ENCODE measurements around the gene SLK.

SLK gene

DNA sequence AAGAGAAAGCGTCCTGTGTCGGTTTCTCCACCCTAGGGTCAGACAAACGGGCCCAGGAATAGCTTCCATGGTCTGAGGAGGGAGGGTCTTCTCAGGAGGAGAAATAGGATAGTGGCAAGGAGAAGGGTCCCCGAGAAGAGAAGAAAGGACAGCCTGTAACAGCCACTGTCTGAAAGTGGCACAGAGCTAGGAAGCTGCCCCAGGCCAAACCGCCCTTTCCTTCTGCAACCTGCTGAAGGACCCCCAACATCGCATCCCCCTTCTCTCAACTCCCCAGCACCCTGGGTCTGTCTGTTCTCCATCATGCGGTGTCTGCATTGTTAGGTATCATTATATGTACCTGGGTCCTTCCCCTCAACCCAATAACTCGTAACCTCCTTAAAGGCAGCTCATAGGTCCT is 71.6 kb downstream of the SLK start:
- no peaks in the 10 kb centered on the region for H3K36me3 ChIP-seq (ENCODE audit: insufficient read depth, low read length)
- no peak overlapping the region for H3K9ac ChIP-seq (ENCODE audit: low read depth, low read length)
- no peaks in the 10 kb centered on the region; the same call in 1 of the 2 replicates for H3K4me1 ChIP-seq (ENCODE audit: insufficient read depth, low read length)
- no peaks in the 10 kb centered on the region for H3K9me3 ChIP-seq (ENCODE audit: control insufficient read depth, insufficient read depth, low read length)

DNA sequence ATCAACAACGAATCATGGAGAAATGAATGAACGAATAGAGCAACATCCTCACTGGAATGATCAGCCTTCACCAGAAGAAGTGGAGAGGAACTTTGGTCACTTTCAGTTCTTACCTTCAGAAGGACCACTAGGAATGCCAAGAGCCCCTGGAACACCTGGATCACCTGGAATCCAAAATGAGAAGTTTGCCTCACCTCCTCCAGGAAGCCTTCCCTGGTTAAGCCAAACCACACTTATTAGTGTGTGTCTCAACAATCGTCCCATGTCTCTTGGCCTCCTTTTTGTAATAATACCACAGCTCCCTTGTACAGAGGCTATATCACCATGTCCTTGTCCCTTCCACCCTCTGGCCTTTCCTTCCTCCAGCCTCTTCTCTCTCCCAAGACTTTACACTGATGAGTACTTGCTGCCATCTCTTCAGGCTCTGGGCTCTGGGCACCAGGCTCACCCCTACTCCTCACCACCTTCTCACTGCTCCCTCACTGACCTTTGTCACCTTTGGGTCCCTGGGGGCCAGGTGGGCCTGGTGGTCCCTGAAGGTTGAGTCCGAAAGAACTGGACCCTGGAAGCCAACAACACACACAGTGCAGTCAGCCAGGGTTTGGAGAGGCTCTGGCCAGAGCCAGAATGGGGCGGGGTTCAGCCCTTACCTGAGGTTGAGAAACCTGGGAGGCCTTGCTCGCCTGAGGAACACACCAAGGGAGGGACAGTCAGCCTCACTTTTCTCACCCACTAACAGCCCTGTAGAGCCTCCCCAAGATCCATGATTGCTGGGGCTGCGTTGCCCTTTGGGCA is 72.2 kb downstream of the SLK start:
- H3K9ac ChIP-seq (ENCODE audit: low read depth, low read length), result no peak overlapping the region
- no peaks in the 10 kb centered on the region for H3K9me3 ChIP-seq (ENCODE audit: control insufficient read depth, insufficient read depth, low read length)
- no peaks in the 10 kb centered on the region for H3K36me3 ChIP-seq (ENCODE audit: insufficient read depth, low read length)
- H3K4me1 ChIP-seq (ENCODE audit: insufficient read depth, low read length), result no peaks in the 10 kb centered on the region

DNA sequence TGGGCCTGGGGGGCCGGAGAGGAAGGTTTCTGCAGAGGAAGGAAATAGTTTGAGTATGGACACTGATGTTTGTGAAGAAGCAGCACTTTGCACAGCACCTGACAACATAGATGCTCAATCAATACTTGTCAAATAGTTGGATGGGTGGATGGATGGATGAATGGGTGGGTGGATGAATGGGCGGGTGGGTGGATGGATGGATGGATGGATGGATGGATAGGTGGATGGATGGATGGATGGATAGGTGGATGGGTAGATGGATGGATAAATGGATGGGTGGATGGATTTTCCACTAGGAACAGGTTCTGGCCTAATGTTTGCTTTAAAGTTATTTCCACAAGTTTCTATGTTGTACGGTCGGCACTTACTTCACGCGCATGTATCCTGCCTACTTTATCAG is 73.4 kb downstream of the SLK start:
- Histone ChIP-seq H3K36me3 (ENCODE audit: insufficient read depth, low read length) (no peaks in the 10 kb centered on the region), H3K9me3 (ENCODE audit: control insufficient read depth, insufficient read depth, low read length) (no peaks in the 10 kb centered on the region), H3K4me1 (ENCODE audit: insufficient read depth, low read length) (no peaks in the 10 kb centered on the region), H3K9ac (ENCODE audit: low read depth, low read length) (no peak overlapping the region)

DNA sequence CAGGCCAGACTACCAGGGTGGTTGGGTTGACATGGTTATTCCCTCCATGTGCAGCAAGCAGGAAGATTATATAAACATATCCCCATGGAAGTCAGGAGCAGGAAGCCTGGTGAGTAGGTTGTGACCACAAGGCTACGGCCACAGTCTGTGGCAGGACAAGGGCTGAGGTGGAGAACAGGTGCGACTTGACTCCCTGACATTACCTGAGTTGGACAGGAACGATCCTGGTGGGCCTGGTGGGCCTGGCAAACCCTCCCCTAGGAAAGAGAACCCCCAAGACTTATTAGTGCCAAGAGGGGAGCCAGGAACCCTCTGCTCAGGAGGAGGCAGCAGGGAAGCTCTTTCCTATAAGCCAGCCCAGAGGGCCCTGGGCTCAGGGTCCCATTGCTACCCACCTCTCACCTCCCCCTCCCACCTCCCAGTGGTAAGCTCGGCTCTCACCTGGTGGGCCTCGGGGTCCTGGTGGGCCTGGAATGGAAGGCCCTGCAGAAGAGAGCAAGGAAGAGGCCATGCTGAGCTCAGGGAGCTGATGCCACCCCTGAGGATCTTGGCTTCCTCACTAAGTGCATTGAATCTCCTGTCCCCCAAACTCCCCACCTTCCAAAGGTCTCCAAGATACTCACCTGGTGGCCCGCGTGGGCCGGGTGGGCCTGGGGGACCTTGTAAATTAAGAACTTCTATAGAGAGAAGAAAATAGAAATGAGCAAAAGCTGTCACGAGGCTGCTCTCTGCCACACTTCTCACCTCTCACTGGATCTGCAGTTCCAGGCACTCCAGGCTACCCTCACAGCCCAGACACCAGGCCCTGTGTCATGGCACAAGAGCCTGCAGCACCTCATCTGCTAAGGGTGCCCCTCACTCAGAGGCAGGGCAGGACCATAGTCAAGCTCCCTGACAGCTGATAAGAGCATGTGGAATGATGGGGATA is 74.2 kb downstream of the SLK start:
- Histone ChIP-seq H3K36me3 (ENCODE audit: insufficient read depth, low read length) (no peaks in the 10 kb centered on the region), H3K4me1 (ENCODE audit: insufficient read depth, low read length) (no peaks in the 10 kb centered on the region; the same call in 1 of the 2 replicates), H3K9ac (ENCODE audit: low read depth, low read length) (no peak overlapping the region), H3K9me3 (ENCODE audit: control insufficient read depth, insufficient read depth, low read length) (no peaks in the 10 kb centered on the region)

DNA sequence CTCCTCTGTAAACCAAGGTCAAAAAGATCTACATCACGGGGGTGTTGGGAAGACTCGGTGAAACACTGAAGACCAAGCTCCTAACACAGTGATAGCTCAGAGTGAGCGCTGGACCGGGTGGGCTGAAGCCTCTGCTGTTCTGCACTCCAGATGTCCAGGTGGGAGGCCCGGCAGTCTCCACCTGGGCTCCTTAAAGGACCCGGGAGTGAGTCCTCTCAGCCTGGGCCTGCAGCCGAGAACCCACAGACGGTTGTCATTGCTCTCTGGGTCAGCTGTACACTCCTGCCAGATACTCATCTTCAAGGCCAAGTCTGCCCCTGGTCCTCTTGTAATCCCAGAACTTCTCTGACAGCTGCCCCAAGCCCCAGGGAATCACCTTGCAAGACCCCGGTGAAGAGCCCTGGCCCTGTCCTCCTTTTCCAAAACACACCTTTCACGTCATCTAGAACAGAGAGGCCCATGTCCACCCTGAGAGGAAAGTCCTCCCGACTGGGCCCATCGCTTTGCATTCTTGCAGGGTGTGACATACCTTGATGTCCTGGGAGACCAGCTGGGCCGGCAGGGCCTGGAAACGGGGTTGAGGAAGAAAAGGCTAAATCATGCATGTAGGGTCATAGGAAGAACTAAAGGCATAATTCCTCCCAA is 75.1 kb downstream of the SLK start:
- H3K9ac ChIP-seq (ENCODE audit: low read depth, low read length), result no peak overlapping the region
- no peaks in the 10 kb centered on the region for H3K9me3 ChIP-seq (ENCODE audit: control insufficient read depth, insufficient read depth, low read length)
- H3K4me1 ChIP-seq (ENCODE audit: insufficient read depth, low read length), result no peaks in the 10 kb centered on the region; the same call in 1 of the 2 replicates
- H3K36me3 ChIP-seq (ENCODE audit: insufficient read depth, low read length), result no peaks in the 10 kb centered on the region

DNA sequence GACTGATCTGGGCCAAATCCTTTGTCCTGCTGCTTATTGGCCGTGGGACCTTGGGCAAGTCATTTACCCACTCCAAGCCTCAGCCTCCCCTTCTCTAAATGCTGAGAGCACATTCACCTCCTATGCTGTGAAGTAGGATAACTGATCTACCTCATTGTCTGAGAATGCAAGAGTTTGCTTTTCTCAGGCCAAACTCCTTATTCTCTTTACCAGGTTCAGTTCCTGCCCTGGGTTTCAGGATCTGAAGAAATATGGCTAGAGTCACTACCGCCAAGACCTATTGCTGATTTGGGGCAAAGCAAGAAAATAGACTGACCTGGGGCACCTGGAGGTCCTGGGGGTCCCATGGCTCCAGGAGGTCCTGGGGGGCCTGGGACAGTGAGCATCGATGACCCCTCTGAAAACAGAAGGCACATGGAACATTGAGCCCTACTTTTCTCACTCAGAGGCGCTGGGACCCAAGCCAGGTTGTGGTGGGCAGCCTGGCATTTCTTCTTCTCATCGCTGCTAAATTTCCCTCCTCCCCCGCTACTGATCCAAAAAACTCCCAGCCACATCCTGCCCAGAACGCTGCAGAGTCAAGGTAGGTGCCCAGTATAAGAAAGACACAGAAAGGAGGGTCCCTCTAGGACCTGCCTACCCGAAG is 76.4 kb downstream of the SLK start:
- Histone ChIP-seq H3K4me1 (ENCODE audit: insufficient read depth, low read length) (no peaks in the 10 kb centered on the region; the same call in 1 of the 2 replicates), H3K9me3 (ENCODE audit: control insufficient read depth, insufficient read depth, low read length) (no peaks in the 10 kb centered on the region), H3K9ac (ENCODE audit: low read depth, low read length) (no peak overlapping the region), H3K36me3 (ENCODE audit: insufficient read depth, low read length) (no peaks in the 10 kb centered on the region)

DNA sequence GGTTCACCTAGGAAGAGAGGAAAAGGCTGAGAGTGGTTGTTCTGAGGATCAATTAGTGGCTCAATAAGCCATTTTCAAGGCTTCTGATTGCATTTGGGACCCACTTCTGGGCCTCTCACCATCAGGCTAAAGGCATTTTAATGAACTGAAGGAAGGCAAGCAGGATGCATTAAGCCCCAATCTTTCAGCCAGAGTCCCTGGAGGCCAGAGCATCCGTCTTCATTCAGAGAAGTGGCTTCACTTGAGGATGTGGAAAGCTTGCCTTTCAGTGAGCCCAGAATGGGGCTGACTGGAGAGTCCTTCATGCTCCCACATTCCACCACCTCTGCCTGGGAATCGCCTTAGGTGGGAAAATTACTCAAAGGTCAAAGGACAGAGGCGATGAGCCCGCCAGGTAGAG is 76.9 kb downstream of the SLK start:
- Histone ChIP-seq H3K9ac (ENCODE audit: low read depth, low read length) (no peak overlapping the region), H3K36me3 (ENCODE audit: insufficient read depth, low read length) (no peaks in the 10 kb centered on the region), H3K4me1 (ENCODE audit: insufficient read depth, low read length) (no peaks in the 10 kb centered on the region; the same call in 1 of the 2 replicates), H3K9me3 (ENCODE audit: control insufficient read depth, insufficient read depth, low read length) (no peaks in the 10 kb centered on the region)

DNA sequence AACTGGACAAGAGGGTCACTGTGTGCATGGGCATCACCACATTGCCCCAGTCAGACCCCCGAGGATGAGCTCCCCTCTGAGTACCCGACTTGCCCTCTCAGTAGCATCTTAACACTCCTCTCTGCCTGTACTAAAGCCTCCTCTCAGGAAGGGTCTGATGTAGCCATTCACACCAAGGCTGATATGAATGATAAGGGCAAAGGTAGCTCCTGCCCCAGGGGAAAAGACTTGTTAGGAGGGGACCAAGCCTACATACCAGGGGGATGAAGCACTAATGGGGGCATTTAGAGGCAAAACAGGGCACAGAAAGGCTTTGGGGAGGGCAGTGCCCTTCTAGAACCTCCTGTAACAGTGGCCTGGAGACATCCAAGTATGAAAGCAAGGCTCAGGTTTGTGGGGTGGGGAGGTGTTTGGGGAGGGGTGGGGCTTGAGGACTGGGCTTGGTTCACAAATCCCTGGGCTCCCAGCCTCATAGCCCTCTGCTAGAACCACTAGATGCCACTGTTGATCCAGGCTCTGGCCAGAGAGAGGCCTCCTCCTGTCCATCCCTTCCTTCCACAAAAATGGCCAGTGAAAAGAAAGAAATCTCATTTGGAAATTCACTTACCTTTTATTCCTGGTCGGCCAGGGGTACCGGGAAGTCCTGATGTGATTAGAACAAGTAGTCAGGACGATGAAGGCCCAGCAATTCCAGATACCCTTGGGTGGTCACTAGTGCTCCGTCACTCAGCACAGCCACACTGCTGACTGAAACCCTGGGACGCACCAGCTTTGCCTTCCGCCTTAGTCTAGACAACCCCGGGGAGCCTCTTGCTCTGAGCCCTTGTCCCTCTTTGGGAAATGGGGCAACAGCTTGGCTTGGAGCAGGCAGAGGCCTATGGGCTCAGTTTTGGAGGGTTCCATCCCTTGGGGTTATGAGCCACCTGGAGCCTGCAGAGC is 78.5 kb downstream of the SLK start:
- no peaks in the 10 kb centered on the region for H3K36me3 ChIP-seq (ENCODE audit: insufficient read depth, low read length)
- no peaks in the 10 kb centered on the region; the same call in 1 of the 2 replicates for H3K4me1 ChIP-seq (ENCODE audit: insufficient read depth, low read length)
- H3K9me3 ChIP-seq (ENCODE audit: control insufficient read depth, insufficient read depth, low read length), result no peaks in the 10 kb centered on the region
- no peak overlapping the region for H3K9ac ChIP-seq (ENCODE audit: low read depth, low read length)

DNA sequence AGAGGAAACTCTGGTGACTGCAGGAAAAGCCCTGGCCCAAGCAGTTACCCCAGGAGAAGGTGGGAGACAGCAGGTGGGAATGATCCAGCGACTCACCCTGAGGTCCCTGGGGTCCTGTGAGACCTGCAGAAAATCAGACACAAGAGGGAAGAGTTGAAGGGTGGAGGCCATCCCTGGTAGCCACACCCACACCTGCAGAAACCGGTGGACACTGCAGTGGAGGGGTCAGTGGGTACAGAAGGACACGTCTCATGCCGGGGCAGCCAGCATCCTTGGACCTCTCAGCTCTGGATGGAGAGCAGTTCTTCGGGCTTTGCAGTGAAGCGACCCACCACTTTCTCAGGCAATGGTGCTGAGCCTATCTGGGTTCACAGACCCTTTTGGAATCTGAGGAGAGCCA is 79.7 kb downstream of the SLK start:
- Histone ChIP-seq H3K36me3 (ENCODE audit: insufficient read depth, low read length) (no peaks in the 10 kb centered on the region), H3K9ac (ENCODE audit: low read depth, low read length) (no peak overlapping the region), H3K4me1 (ENCODE audit: insufficient read depth, low read length) (no peaks in the 10 kb centered on the region; the same call in 1 of the 2 replicates), H3K9me3 (ENCODE audit: control insufficient read depth, insufficient read depth, low read length) (no peaks in the 10 kb centered on the region)

DNA sequence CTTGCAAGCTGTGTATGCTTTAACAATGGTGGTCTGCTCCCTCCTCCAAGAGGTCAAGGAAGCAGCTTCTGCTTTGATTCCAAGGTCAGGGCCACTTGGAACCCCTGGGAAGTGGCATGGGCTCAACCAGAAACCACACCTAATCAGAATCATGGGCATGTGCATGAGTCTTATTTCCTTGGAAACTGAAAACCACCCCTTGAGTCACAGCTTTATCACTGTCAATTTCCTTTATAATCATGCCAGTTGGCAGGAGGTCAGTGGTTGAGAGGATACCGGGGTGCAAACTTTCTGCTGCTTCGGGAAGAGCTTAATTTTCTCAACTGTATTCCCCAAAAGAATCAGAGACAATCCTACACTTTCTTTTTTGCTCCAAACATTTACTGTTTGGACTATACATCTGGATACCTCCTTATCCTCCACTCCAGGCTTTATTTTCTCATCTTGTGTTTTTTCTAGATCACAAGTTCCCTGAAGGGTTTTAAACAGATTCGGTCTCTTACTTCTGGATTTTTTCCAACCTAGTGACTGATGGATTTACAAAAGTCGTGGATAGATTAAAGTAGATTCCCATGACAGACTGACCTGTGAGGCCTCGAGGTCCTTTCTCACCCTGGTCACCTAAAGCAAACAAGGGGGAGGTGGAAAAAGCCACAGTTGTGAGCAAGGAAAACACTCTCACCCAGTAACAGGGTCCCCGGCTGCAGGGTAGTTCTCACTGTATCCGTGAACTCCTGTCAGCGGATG is 82.7 kb downstream of the SLK start:
- peaks cover 3% of the 10 kb centered on the region for H3K4me1 ChIP-seq (ENCODE audit: insufficient read depth, low read length)
- H3K36me3 ChIP-seq (ENCODE audit: insufficient read depth, low read length), result no peaks in the 10 kb centered on the region
- H3K9me3 ChIP-seq (ENCODE audit: control insufficient read depth, insufficient read depth, low read length), result no peaks in the 10 kb centered on the region
- no peak overlapping the region for H3K9ac ChIP-seq (ENCODE audit: low read depth, low read length)

DNA sequence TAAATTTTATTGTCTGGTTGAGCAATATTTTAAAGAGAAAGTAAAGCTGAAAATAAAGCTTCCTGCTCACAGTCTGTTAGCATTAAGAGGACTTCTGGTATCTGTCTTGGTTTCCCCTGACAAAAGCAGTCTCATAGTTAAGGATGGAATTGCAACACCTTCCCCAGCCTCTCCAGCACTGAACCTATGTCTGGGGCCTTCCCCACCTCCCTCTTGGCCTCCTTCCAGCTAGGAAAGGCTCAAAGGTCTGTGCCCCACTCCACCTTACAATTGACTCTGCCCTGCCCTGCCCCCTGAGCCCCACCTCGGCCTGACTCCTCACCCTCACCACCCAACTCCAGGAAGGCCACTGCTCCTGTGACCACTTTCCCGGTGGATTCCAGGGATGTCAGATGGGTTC is 85.5 kb downstream of the SLK start:
- no peaks in the 10 kb centered on the region for H3K9me3 ChIP-seq (ENCODE audit: control insufficient read depth, insufficient read depth, low read length)
- H3K36me3 ChIP-seq (ENCODE audit: insufficient read depth, low read length), result no peaks in the 10 kb centered on the region
- H3K9ac ChIP-seq (ENCODE audit: low read depth, low read length), result no peak overlapping the region
- peaks cover 6% of the 10 kb centered on the region for H3K4me1 ChIP-seq (ENCODE audit: insufficient read depth, low read length)

DNA sequence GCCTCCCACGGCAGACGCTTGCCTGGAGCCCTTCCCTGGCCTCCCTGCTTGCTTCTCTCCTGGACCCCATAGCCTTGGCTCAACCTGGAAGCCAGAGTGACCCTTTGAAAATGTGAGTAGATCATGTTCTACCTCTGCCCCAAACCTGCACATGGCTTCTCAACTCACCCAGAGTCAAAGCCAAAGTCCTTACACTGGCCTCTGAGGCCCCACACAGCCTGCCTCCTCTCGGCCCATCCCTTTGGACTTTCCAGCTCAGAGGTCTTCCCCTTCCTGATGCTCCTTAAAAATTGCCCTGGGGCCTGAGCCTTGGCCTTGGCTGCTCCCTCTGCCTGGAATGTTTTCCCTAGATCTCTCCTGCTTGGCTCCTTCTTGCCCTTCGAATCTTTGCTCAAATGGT is 86.3 kb downstream of the SLK start:
- Histone ChIP-seq H3K4me1 (ENCODE audit: insufficient read depth, low read length) (peaks cover 12% of the 10 kb centered on the region), H3K36me3 (ENCODE audit: insufficient read depth, low read length) (no peaks in the 10 kb centered on the region), H3K9ac (ENCODE audit: low read depth, low read length) (no peak overlapping the region), H3K9me3 (ENCODE audit: control insufficient read depth, insufficient read depth, low read length) (no peaks in the 10 kb centered on the region)

DNA sequence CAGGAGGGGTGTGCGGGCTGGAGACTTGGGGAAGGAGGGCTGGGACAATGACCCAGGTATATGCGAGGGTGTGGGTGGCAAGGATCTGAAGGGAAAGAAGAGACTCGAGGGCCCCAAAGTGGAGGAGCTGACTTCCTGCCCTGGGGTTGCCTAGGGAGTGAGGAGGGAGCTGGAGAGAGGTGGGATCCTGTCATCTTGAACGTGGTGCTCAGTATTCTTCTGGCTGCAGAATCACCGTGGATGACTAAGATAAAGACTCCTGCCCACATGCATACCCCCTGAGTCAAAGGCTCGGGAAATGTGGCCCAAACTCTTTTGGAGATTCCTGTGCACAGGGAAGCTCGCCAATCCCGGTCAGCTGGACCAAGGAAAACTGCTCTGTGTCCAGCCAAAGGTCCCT is 87.5 kb downstream of the SLK start:
- Histone ChIP-seq H3K4me1 (ENCODE audit: insufficient read depth, low read length) (peaks cover 18% of the 10 kb centered on the region), H3K36me3 (ENCODE audit: insufficient read depth, low read length) (no peaks in the 10 kb centered on the region), H3K9me3 (ENCODE audit: control insufficient read depth, insufficient read depth, low read length) (no peaks in the 10 kb centered on the region), H3K9ac (ENCODE audit: low read depth, low read length) (no peak overlapping the region)
